HG03469 (cell line): ENCODE data around the gene TNS3.
A peak's percentile ranks its signal among the peaks of the same experiment; 100 is the strongest.

Experiments used
- ATAC-seq: cut with Tn5 transposase; IDR thresholded peaks from one replicate; pipeline ENCODE4 v1.9.1; 2021; ENCODE audit warnings: mild to moderate bottlenecking, moderate library complexity, moderate number of reproducible peaks; ENCODE audit not compliant: unreplicated experiment

Gene TNS3

GRCh38 chr7:47490501-47491265, 91.2 kb downstream of the TNS3 start:
- ATAC-seq = no peak

GRCh38 chr7:47489624-47490023, 92.3 kb downstream of the TNS3 start:
- ATAC-seq = no peak

- ATAC-seq = no peak
These were observed 93.0 kb downstream of the TNS3 start for GRCh38 chr7:47488969-47489342.

- ATAC-seq = no peak
These were observed 93.5 kb downstream of the TNS3 start for GRCh38 chr7:47488201-47488968.

- no peak for ATAC-seq
These were observed 96.1 kb downstream of the TNS3 start for GRCh38 chr7:47485640-47486435.

GRCh38 chr7:47484923-47485639, 96.8 kb downstream of the TNS3 start:
- no peak for ATAC-seq

- no peak for ATAC-seq
These were observed 97.5 kb downstream of the TNS3 start for GRCh38 chr7:47484457-47484856.

GRCh38 chr7:47483604-47484273, 98.2 kb downstream of the TNS3 start:
- no peak for ATAC-seq

- no peak for ATAC-seq
These were observed 99.7 kb downstream of the TNS3 start for GRCh38 chr7:47482013-47482875.

GRCh38 chr7:47481541-47482012, 100.3 kb downstream of the TNS3 start:
- ATAC-seq = no peak

- ATAC-seq = peak; percentile 51
These were observed 101.1 kb downstream of the TNS3 start for GRCh38 chr7:47480576-47481538.

- no peak for ATAC-seq
These were observed 101.9 kb downstream of the TNS3 start for GRCh38 chr7:47479821-47480575.

- no peak for ATAC-seq
These were observed 102.8 kb downstream of the TNS3 start for GRCh38 chr7:47478926-47479711.

- no peak for ATAC-seq
These were observed 103.9 kb downstream of the TNS3 start for GRCh38 chr7:47478017-47478344.

GRCh38 chr7:47477191-47478016, 104.5 kb downstream of the TNS3 start:
- ATAC-seq = no peak

- ATAC-seq = no peak
These were observed 106.1 kb downstream of the TNS3 start for GRCh38 chr7:47475880-47476227.
